Neural progenitor cell (in vitro differentiated cells): ENCODE data around the gene CNTROB.

Source experiments
- CTCF ChIP-seq: fragments of 200-600 bp; sonication (generic); IDR thresholded peaks from 2 replicates; pipeline ENCODE4 v1.5.1; 2017; ENCODE audit warnings: antibody characterized with exemption, mild to moderate bottlenecking
- EZH2 ChIP-seq: fragments of 200-600 bp; sonication (generic); IDR thresholded peaks from 2 replicates; pipeline ENCODE4 v1.6.1; 2017; ENCODE audit warnings: antibody characterized with exemption, mild to moderate bottlenecking, moderate library complexity
- EZH2phosphoT487 ChIP-seq: fragments of 200-600 bp; sonication (generic); IDR thresholded peaks from 2 replicates; pipeline ENCODE4 v1.6.1; 2017; ENCODE audit warnings: antibody characterized with exemption

DNA sequence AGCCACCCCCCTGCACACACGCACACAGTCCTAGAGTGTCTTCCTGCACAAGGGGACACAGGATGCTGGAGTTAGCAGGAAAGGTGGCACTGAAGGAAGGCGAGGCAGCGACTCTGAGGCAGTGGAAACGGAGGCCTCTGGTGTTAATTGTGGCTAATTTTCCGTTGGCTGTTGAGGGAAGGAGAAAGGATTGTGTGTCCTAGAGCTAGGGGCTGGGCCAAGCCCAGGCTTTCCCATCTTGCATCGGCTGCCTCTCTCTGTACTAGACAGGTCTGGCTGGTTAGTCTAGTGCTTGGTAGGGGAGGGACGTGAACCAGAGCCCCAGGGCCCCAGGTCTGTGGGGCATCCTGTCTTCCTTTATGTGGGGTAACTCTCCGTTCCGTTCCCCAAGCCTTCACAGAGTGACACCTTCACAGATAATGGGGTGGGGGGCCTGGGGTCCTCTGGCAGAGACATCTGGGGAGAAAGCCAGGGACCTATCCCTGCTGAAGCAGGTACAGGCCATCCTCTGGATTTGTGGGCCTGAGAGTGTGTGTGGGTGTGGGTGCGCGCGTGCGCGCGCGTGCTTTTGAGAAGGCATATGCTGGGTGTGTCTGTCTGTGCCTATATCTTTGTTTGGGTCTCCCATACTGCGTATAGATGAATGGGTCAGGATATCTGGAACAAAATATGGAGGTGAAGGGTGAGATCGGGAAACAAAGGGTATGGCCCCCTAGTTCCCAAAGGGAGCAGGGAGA lies 43.7 kb upstream of the CNTROB start, which contains the start of gene CHD3:
- TF ChIP-seq CTCF (no peak), EZH2 (no peak), EZH2phosphoT487 (no peak)
